ENCODE data around the gene WIPI1. TPM values are rescaled to one million over a fixed set of nuclear protein-coding genes. Genes with fewer than 3 reads are reported as not detected.

Gene WIPI1
- 19.7 and 26.1 TPM in 2 replicates for polyA plus RNA-seq (2011; rRNA removed)
- polyA plus RNA-seq (2012; cell fraction: cytosol; rRNA removed), result 5.2 and 6.7 TPM in 2 replicates
- polyA plus RNA-seq (2012; cell fraction: nucleus; rRNA removed), result 3.3 and 3.4 TPM in 2 replicates
- 6.9 to 11.6 TPM (median 9.5 TPM) in 3 replicates for polyA plus RNA-seq (2017; fragmentation: RNase III; extraction: RNeasy Plus Mini Kit Qiagen cat#74134 plus additional on column Dnase treatment)
- 16.2 and 25.9 TPM in 2 replicates for polyA minus RNA-seq (2011; rRNA and poly(A)+ RNA removed)

- ChIA-PET POLR2A (interaction anchor here (0.6 to 2.6 kb wide), 8 partner anchors 18 to 437 kb away, joined by 3 to 20 read pairs (median 4); partner anchors contain the start of genes AMZ2 and KPNA2), CTCF (interaction anchor here (0.6 to 11.7 kb wide), 11 partner anchors 9 to 383 kb away, joined by 3 to 115 read pairs (median 10); no protein-coding TSS in a partner anchor)
- peak; percentile 57 to 67 for ATAC-seq
- TF ChIP-seq POLR2A (IDR thresholded peaks at IDR 0.05; ENCODE audit: low read length), result peak; percentile 28; the same call in 1 of the 2 replicates
- no peak for TF ChIP-seq JUNB (IDR thresholded peaks at IDR 0.05)
- peak; percentile 62; the same call in 1 of the 2 replicates for TF ChIP-seq PHF8 (IDR thresholded peaks at IDR 0.05; ENCODE audit: borderline replicate concordance, low read depth)
- Histone ChIP-seq H3K27ac (peak within 1 kb of the TSS; percentile 66 to 73), H3K4me3 (peak within 1 kb of the TSS; percentile 92), H3K4me1 (peaks cover 15% of the 10 kb centered on the region; the same call in 2 of the 3 replicates), H3K9me3 (no peaks in the 10 kb centered on the region), H3K4me2 (peak within 1 kb of the TSS; percentile 99)
- 4% methylated on average over 5 of the region's 39 CpGs for WGBS (ENCODE audit: missing lambda C conversion rate)
- DNase-seq (ENCODE audit: low read depth in 1 of 2, low spot score in 1 of 2), result peak in 1 of 2 experiments; percentile 36
- FAIRE-seq, result no peak
Observed at GRCh38 chr17:68457168-68457538, at the start of gene WIPI1. TSS of gene WIPI1 (minus strand) at chr17:68457496. CDS start at chr17:68457421, 75 bp downstream.

GRCh38 chr17:68505951-68506350 lies 48.7 kb upstream of the WIPI1 start:
- Histone ChIP-seq H3K9me3 (0 out of 3 replicates have a peak, but pooled peaks cover 3% of the 10 kb centered on the region), H3K4me3 (no peak overlapping the region), H3K4me1 (peaks cover 2% of the 10 kb centered on the region; the same call in 2 of the 3 replicates), H3K27ac (no peak overlapping the region), H3K4me2 (no peak overlapping the region)
- FAIRE-seq, result no peak
- POLR2A ChIA-PET, result no interaction called here
- CTCF ChIA-PET, result interaction anchor here (0.6 kb wide), 1 partner anchor 1244 kb away, joined by 3 read pairs; no protein-coding TSS in a partner anchor
- no peak for ATAC-seq
- WGBS (ENCODE audit: missing lambda C conversion rate), result 74% methylated on average over 1 of the region's 1 CpG
- TF ChIP-seq USF2 (IDR thresholded peaks at IDR 0.05) (no peak), RCOR1 (IDR thresholded peaks at IDR 0.05; ENCODE audit: low read depth, low read length) (no peak), EHF (CRISPR knock-in tag; IDR thresholded peaks at IDR 0.05) (no peak), RAD21 (conservative IDR thresholded peaks at IDR 0.05 in 1 of 2, IDR thresholded peaks at IDR 0.05 in 1 of 2) (no peak)
- DNase-seq (ENCODE audit: low read depth in 1 of 2, low spot score in 1 of 2), result no peak

GRCh38 chr17:68501074-68501473 lies 43.8 kb upstream of the WIPI1 start:
- Histone ChIP-seq H3K27ac (no peak overlapping the region), H3K4me2 (no peak overlapping the region), H3K9me3 (0 out of 3 replicates have a peak, but pooled peaks cover 3% of the 10 kb centered on the region), H3K4me1 (no peaks in the 10 kb centered on the region), H3K4me3 (no peak overlapping the region)
- POLR2A ChIA-PET, result no interaction called here
- FAIRE-seq (no peak), DNase-seq (ENCODE audit: low read depth in 1 of 2, low spot score in 1 of 2) (no peak), ATAC-seq (no peak)
- CTCF ChIA-PET, result interaction anchor here (1.2 to 1.3 kb wide), 2 partner anchors 19 to 34 kb away, joined by 3 read pairs; no protein-coding TSS in a partner anchor
- TF ChIP-seq ZSCAN20 (CRISPR knock-in tag; IDR thresholded peaks at IDR 0.05) (no peak), HES2 (IDR thresholded peaks at IDR 0.05) (no peak), PBX3 (IDR thresholded peaks at IDR 0.05) (no peak), RAD21 (conservative IDR thresholded peaks at IDR 0.05 in 1 of 2, IDR thresholded peaks at IDR 0.05 in 1 of 2) (no peak), RCOR1 (IDR thresholded peaks at IDR 0.05; ENCODE audit: low read depth, low read length) (no peak), REST (IDR thresholded peaks at IDR 0.05) (no peak), CHD2 (IDR thresholded peaks at IDR 0.05; ENCODE audit: low read length, partially characterized antibody) (no peak), SMC3 (IDR thresholded peaks at IDR 0.05) (no peak), MAZ (IDR thresholded peaks at IDR 0.05; ENCODE audit: borderline replicate concordance, low read depth, low read length) (no peak)
- 47% methylated on average over 3 of the region's 3 CpGs for WGBS (ENCODE audit: missing lambda C conversion rate)
